MM.1S (cell line): ENCODE data around the gene NTM.

Experiments
- DNase-seq: peaks from one replicate; pipeline ENCODE4 v3.0.0-alpha.2; 2015
- H2AFZ ChIP-seq: fragments of 300-600 bp; sonication (generic); 2 replicates; pipeline ENCODE4 v1.6.0; 2016; ENCODE audit warnings: antibody characterized with exemption, low read length
- H3F3A ChIP-seq: fragments of 300-600 bp; sonication (generic); 2 replicates; pipeline ENCODE4 v1.6.1; 2016; ENCODE audit warnings: mild to moderate bottlenecking, antibody characterized with exemption, low read length, moderate library complexity, mixed read lengths; ENCODE audit not compliant: insufficient read depth
- H3K27ac ChIP-seq: fragments of 300-600 bp; sonication (generic); 2 replicates; pipeline ENCODE4 v1.5.1; 2016; ENCODE audit warnings: mild to moderate bottlenecking, low read length
- H3K27me3 ChIP-seq: fragments of 300-600 bp; sonication (generic); replicated peaks from 2 replicates; pipeline ENCODE4 v1.6.0; 2016; ENCODE audit warnings: low read length; ENCODE audit not compliant: insufficient read depth
- H3K36me3 ChIP-seq: fragments of 300-600 bp; sonication (generic); replicated peaks from 2 replicates; pipeline ENCODE4 v1.6.1; 2016; ENCODE audit warnings: mild to moderate bottlenecking, low read length, mixed read lengths; ENCODE audit not compliant: insufficient read depth
- H3K4me1 ChIP-seq: fragments of 300-600 bp; sonication (generic); 2 replicates; pipeline ENCODE4 v1.6.1; 2016; ENCODE audit warnings: low read length, mixed read lengths
- H3K4me2 ChIP-seq: fragments of 300-600 bp; sonication (generic); 2 replicates; pipeline ENCODE4 v1.6.0; 2016; ENCODE audit warnings: low read depth, low read length
- H3K4me3 ChIP-seq: fragments of 300-600 bp; sonication (generic); 2 replicates; pipeline ENCODE4 v1.5.1; 2016; ENCODE audit warnings: low read length, mixed read lengths
- H3K79me2 ChIP-seq: fragments of 300-600 bp; sonication (generic); 2 replicates; pipeline ENCODE4 v1.6.1; 2016; ENCODE audit warnings: mixed run types, low read length, mixed read lengths
- H3K9ac ChIP-seq: fragments of 300-600 bp; sonication (generic); 2 replicates; pipeline ENCODE4 v1.6.1; 2016; ENCODE audit warnings: low read length, mixed read lengths
- H3K9me2 ChIP-seq: fragments of 300-600 bp; sonication (generic); replicated peaks from 2 replicates; pipeline ENCODE4 v1.6.1; 2016; ENCODE audit warnings: mild to moderate bottlenecking, low read length, mixed read lengths; ENCODE audit not compliant: insufficient read depth
- H3K9me3 ChIP-seq: fragments of 300-600 bp; sonication (generic); replicated peaks from 2 replicates; pipeline ENCODE4 v1.6.1; 2016; ENCODE audit warnings: mild to moderate bottlenecking, low read length, mixed read lengths; ENCODE audit not compliant: insufficient read depth
- H4K20me1 ChIP-seq: fragments of 300-600 bp; sonication (generic); 2 replicates; pipeline ENCODE4 v1.6.1; 2016; ENCODE audit warnings: mild to moderate bottlenecking, low read length, moderate library complexity, mixed read lengths; ENCODE audit not compliant: insufficient read depth
- EZH2 ChIP-seq: fragments of 300-600 bp; sonication (generic); optimal IDR thresholded peaks from 2 replicates; pipeline ENCODE3; 2017; ENCODE audit warnings: low read depth, mild to moderate bottlenecking, antibody characterized with exemption, low read length, mixed read lengths
- EZH2phosphoT487 ChIP-seq: fragments of 300-600 bp; sonication (generic); IDR thresholded peaks from 2 replicates; pipeline ENCODE4 v1.6.1; 2018; ENCODE audit warnings: antibody characterized with exemption, low read length
- TF ChIP-seq, protein P1 (sequence below): fragments of 300-600 bp; sonication (generic); IDR thresholded peaks from 2 replicates; pipeline ENCODE4 v1.5.1; 2016; ENCODE audit warnings: antibody characterized with exemption, low read length, mixed read lengths

Gene NTM

DNA sequence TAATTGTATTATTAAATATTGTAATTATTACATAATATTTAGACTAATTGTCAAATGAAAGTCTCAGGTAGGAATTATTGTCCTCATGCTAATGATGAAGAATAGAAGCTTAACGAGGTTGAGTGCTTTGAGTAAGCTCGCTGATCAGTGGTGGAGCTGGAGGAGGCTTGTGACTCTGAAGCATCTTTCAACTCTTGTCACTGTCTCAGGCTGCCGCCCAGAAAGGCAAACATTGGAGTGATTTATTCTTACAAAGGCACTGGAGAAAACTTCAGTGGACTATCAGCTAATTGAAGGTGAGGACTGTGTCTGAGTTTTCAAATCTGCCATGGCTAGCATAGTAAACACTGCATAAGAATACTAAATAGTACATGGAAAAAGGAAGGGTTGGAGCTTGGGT lies 595.1 kb downstream of the NTM start:
- H3K79me2 ChIP-seq: no peaks in the 10 kb centered on the region
- no peak overlapping the region for H3K4me3 ChIP-seq
- H3K4me2 ChIP-seq: no peak overlapping the region
- H3K27ac ChIP-seq: no peak overlapping the region
- H3K27me3 ChIP-seq: no peaks in the 10 kb centered on the region
- no peaks in the 10 kb centered on the region for H3K4me1 ChIP-seq
- no peak overlapping the region for H2AFZ ChIP-seq
- H3F3A ChIP-seq: no peaks in the 10 kb centered on the region
- TF ChIP-seq, protein P1, sequence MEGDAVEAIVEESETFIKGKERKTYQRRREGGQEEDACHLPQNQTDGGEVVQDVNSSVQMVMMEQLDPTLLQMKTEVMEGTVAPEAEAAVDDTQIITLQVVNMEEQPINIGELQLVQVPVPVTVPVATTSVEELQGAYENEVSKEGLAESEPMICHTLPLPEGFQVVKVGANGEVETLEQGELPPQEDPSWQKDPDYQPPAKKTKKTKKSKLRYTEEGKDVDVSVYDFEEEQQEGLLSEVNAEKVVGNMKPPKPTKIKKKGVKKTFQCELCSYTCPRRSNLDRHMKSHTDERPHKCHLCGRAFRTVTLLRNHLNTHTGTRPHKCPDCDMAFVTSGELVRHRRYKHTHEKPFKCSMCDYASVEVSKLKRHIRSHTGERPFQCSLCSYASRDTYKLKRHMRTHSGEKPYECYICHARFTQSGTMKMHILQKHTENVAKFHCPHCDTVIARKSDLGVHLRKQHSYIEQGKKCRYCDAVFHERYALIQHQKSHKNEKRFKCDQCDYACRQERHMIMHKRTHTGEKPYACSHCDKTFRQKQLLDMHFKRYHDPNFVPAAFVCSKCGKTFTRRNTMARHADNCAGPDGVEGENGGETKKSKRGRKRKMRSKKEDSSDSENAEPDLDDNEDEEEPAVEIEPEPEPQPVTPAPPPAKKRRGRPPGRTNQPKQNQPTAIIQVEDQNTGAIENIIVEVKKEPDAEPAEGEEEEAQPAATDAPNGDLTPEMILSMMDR: no peak
- TF ChIP-seq EZH2 (no peak), EZH2phosphoT487 (no peak)
- H3K9ac ChIP-seq: no peak overlapping the region
- H3K9me3 ChIP-seq: no peaks in the 10 kb centered on the region
- no peaks in the 10 kb centered on the region for H3K9me2 ChIP-seq
- no peaks in the 10 kb centered on the region for H4K20me1 ChIP-seq
- no peak for DNase-seq
- H3K36me3 ChIP-seq: no peaks in the 10 kb centered on the region

DNA sequence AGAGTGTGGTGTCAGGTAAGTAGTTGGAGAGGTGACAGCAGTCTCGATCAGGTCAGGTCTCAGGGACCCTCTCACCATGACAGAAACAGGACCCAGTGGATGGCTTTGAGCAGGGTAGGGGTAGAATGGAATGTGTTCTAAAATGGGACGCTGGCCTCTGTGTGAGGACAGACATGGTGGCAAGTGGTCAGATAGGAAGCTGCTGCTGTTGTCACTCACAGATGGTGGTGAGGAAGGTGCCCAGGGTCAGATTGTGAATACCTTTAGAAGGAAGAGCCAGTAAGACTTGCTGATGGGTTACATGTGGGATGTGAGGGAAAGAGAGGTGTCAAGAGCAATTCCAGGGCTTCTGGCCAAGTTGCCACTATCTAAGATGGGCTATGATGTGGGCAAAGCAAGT lies 596.3 kb downstream of the NTM start:
- H3K4me1 ChIP-seq: no peaks in the 10 kb centered on the region
- no peak overlapping the region for H3K4me3 ChIP-seq
- no peak overlapping the region for H3K9ac ChIP-seq
- TF ChIP-seq, protein P1: no peak
- TF ChIP-seq EZH2 (no peak), EZH2phosphoT487 (no peak)
- no peaks in the 10 kb centered on the region for H3K9me3 ChIP-seq
- H2AFZ ChIP-seq: no peak overlapping the region
- no peak overlapping the region for H3K4me2 ChIP-seq
- no peak for DNase-seq
- no peaks in the 10 kb centered on the region for H3K27me3 ChIP-seq
- H4K20me1 ChIP-seq: no peaks in the 10 kb centered on the region
- no peaks in the 10 kb centered on the region for H3K79me2 ChIP-seq
- no peak overlapping the region for H3K27ac ChIP-seq
- no peaks in the 10 kb centered on the region for H3K9me2 ChIP-seq
- H3K36me3 ChIP-seq: no peaks in the 10 kb centered on the region
- H3F3A ChIP-seq: no peaks in the 10 kb centered on the region

DNA sequence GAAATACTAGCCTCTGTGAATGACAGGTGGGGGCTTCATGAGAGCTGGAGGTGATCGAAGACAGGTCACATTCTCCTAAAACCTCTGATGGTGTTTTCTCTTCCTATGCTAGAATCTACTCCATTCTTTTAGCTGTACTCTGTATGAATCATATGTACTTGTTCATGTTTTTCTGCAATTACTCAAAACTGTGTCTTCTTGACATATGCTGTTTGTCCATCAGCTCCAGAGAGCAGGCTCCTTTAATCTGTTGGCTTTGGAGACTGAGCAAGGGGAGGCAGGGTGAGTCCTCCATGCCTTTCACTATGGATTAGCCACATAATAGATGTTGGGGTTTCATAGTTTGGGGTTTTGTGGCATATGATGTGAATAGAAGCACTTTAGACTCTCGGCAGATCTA lies 598.8 kb downstream of the NTM start:
- no peak overlapping the region for H3K9ac ChIP-seq
- no peaks in the 10 kb centered on the region for H3K36me3 ChIP-seq
- TF ChIP-seq, protein P1: no peak
- no peak for TF ChIP-seq EZH2
- TF ChIP-seq EZH2phosphoT487: no peak
- H4K20me1 ChIP-seq: no peaks in the 10 kb centered on the region
- H3K79me2 ChIP-seq: no peaks in the 10 kb centered on the region
- no peaks in the 10 kb centered on the region for H3K9me3 ChIP-seq
- H2AFZ ChIP-seq: no peak overlapping the region
- H3K9me2 ChIP-seq: no peaks in the 10 kb centered on the region
- no peaks in the 10 kb centered on the region for H3K27me3 ChIP-seq
- H3K27ac ChIP-seq: no peak overlapping the region
- no peak overlapping the region for H3K4me3 ChIP-seq
- DNase-seq: no peak
- no peak overlapping the region for H3K4me2 ChIP-seq
- H3K4me1 ChIP-seq: no peaks in the 10 kb centered on the region
- no peaks in the 10 kb centered on the region for H3F3A ChIP-seq
